SK-N-SH (cell line): Measurements from ENCODE around the gene CARD18. TPM values are rescaled to one million over a fixed set of nuclear protein-coding genes. Genes with fewer than 3 reads are reported as not detected.

Experiments used
- CTCF ChIA-PET: fragments of 300-600, 350-600 bp; formaldehyde crosslinking; extraction: SDS; loops from one replicate; lab custom pipeline; 2021; lab: Yijun Ruan, JAX
- POLR2A ChIA-PET: fragments of 350-600 bp; sonication (Branson Sonifier 250); formaldehyde crosslinking; extraction: SDS; loops from one replicate; lab custom pipeline; 2020; ENCODE audit warnings: antibody characterized with exemption, inconsistent platforms; lab: Yijun Ruan, JAX
- DNase-seq: peaks from one replicate; pipeline ENCODE4 v3.0.0; 2012
- H2AFZ ChIP-seq: fragments of 200-600 bp; sonication (generic); 2 replicates; pipeline ENCODE4 v1.8.1; 2016; ENCODE audit warnings: antibody characterized with exemption, mild to moderate bottlenecking, low read depth
- H3F3A ChIP-seq: fragments of 200-600 bp; sonication (generic); replicated peaks from 2 replicates; pipeline ENCODE3; 2016; ENCODE audit warnings: antibody characterized with exemption, mild to moderate bottlenecking; ENCODE audit not compliant: insufficient read depth
- H3K27ac ChIP-seq, 2 experiments: fragments of 200-500 bp in 1 of 2; fragments of 200-600 bp in 1 of 2; sonication (Bioruptor generic) in 1 of 2; sonication (generic), shearing (Covaris generic) in 1 of 2; 2 replicates each; pipeline versions ENCODE4 v1.5.1 to v1.6.1; 2014 to 2016; ENCODE audit warnings: low read depth in 2 of 2, inconsistent platforms in 1 of 2, low read length in 1 of 2, mild to moderate bottlenecking in 1 of 2, mixed read lengths in 1 of 2
- H3K27me3 ChIP-seq: fragments of 200-600 bp; sonication (generic), shearing (Covaris generic); 2 replicates; pipeline ENCODE4 v1.6.1; 2016; ENCODE audit warnings: mixed run types; ENCODE audit not compliant: insufficient read depth
- H3K36me3 ChIP-seq, 2 experiments: fragments of 200-500 bp in 1 of 2; fragments of 200-600 bp in 1 of 2; sonication (Bioruptor generic) in 1 of 2; sonication (generic) in 1 of 2; replicated peaks in 1 of 2; 2 replicates each; pipeline versions ENCODE3 to v1.5.1; 2014 to 2016; ENCODE audit warnings: low read length in 1 of 2, mild to moderate bottlenecking in 1 of 2; ENCODE audit not compliant: insufficient read depth in 2 of 2, control insufficient read depth in 1 of 2
- H3K4me1 ChIP-seq, 2 experiments: fragments of 200-500 bp in 1 of 2; fragments of 200-600 bp in 1 of 2; sonication (Bioruptor generic) in 1 of 2; sonication (generic), shearing (Covaris generic) in 1 of 2; 2 replicates each; pipeline versions ENCODE4 v1.5.1 to v1.6.1; 2014 to 2016; ENCODE audit warnings: low read depth in 1 of 2, low read length in 1 of 2, mixed run types in 1 of 2; ENCODE audit not compliant: insufficient read depth in 2 of 2, control insufficient read depth in 1 of 2
- H3K4me2 ChIP-seq: fragments of 200-600 bp; sonication (generic), shearing (Covaris generic); 2 replicates; pipeline ENCODE4 v1.6.1; 2017; ENCODE audit warnings: mixed run types
- H3K4me3 ChIP-seq, 2 experiments: fragments of 200-500 bp in 1 of 2; fragments of 200-600 bp in 1 of 2; sonication (Bioruptor generic) in 1 of 2; sonication (generic), shearing (Covaris generic) in 1 of 2; 2 replicates each; pipeline versions ENCODE4 v1.5.1 to v1.8.1; 2014 to 2016; ENCODE audit warnings: low read depth in 2 of 2, inconsistent platforms in 1 of 2, low read length in 1 of 2, mild to moderate bottlenecking in 1 of 2, mixed read lengths in 1 of 2, moderate library complexity in 1 of 2
- H3K79me2 ChIP-seq: fragments of 200-600 bp; sonication (generic); 2 replicates; pipeline ENCODE4 v1.8.1; 2017; ENCODE audit warnings: mild to moderate bottlenecking; ENCODE audit not compliant: insufficient read depth
- H3K9ac ChIP-seq: fragments of 200-600 bp; sonication (generic); 2 replicates; pipeline ENCODE4 v1.6.1; 2017; ENCODE audit warnings: mixed run types
- H3K9me2 ChIP-seq: fragments of 200-600 bp; sonication (generic); 2 replicates; pipeline ENCODE4 v1.6.1; 2017; ENCODE audit warnings: mixed run types
- H3K9me3 ChIP-seq: fragments of 200-600 bp; sonication (generic); 2 replicates; pipeline ENCODE4 v1.6.1; 2017; ENCODE audit warnings: mixed run types, mild to moderate bottlenecking, moderate library complexity
- H4K20me1 ChIP-seq: fragments of 200-600 bp; sonication (generic); 2 replicates; pipeline ENCODE4 v1.6.1; 2017; ENCODE audit warnings: mild to moderate bottlenecking, mixed run types; ENCODE audit not compliant: insufficient read depth
- CHD2 ChIP-seq: fragments of 150-350 bp; IDR thresholded peaks from 2 replicates; pipeline ENCODE4 v1.6.1; 2018; ENCODE audit warnings: low read length; ENCODE audit not compliant: partially characterized antibody
- FOSL2 ChIP-seq: IDR thresholded peaks from 2 replicates; pipeline ENCODE4 v1.4.0; 2012; ENCODE audit warnings: low read depth, mild to moderate bottlenecking, moderate library complexity, borderline replicate concordance
- FOXJ3 ChIP-seq: sonication (generic); formaldehyde crosslinking; IDR thresholded peaks from 2 replicates; pipeline ENCODE4 v1.5.1; 2020; ENCODE audit warnings: mild to moderate bottlenecking, missing genetic modification reagents
- GABPA ChIP-seq: IDR thresholded peaks from 2 replicates; pipeline ENCODE4 v1.4.0; 2012; ENCODE audit warnings: low read depth, mild to moderate bottlenecking
- GATA2 ChIP-seq: sonication (generic); formaldehyde crosslinking; IDR thresholded peaks from 2 replicates; pipeline ENCODE4 v1.5.0; 2020; ENCODE audit warnings: mild to moderate bottlenecking, missing genetic modification reagents
- RCOR1 ChIP-seq: fragments of 150-350 bp; IDR thresholded peaks from 2 replicates; pipeline ENCODE4 v1.6.1; 2017; ENCODE audit warnings: antibody characterized with exemption, low read length
- WGBS: methylation state at CpG from one replicate; pipeline ENCODE4 v1.1.6; 2017; ENCODE audit warnings: low lambda C conversion rate; 5-methylcytosine and 5-hydroxymethylcytosine counted together
- polyA plus RNA-seq, 3 experiments: library from polyadenylated mRNA; depleted of rRNA; stranded (reverse); fragments of >200 nt; gene quantifications; 2 replicates each; pipeline ENCODE4 v1.2.3, GENCODE V29; 2012

The CARD18 gene
- polyA plus RNA-seq, 1 of the 3 experiments (the other 2 are of a cell fraction): not detected

DNA sequence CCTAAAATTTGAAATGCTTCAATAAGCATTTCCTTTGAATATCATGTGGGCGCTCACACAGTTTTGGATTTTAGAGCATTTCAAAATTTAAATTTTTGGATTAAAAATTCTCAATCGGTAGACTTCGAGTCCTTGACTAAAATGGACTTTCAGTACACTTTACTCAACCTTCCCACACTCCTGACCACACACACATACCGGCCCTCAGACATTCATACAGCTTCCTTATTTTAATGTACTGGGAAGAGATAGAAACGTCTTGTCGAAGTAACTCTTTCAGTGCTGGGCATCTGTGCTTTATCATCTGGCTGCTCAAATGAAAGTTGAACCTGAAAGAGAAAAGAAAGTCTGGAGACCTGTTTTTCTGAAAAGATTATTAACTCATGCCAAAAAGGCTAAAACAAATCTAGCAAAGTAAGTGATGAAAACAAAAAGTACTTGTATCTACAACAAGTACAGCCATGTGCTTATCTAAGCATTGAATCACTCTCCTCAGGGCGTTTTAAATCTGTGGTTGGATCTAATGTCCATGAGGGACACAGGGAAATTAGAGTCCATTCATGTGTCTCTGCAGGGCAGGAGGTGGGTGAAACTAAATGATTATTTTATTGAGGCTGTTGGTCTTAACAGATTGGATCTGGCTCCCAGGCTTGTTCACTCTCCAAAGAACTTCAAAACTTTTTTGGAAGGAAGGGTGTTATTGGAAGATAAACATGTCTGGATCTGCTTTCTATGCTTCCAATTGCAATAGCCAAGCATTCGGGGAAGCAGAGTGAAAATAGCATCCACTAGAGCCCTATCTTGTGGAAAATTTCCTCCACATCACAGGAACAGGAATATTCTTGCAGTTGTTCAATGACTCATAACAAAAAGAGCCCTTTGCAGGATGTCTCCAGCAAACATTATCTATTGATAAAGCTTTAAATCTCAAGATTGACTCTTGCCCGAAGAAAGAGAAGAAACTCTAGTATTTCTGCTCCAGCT lies 47.0 kb downstream of the CARD18 start:
- Histone ChIP-seq H3K4me3 (no peak overlapping the region), H3K9ac (no peak overlapping the region), H3K79me2 (no peaks in the 10 kb centered on the region), H3K9me2 (no peaks in the 10 kb centered on the region)
- no peak for DNase-seq
- 43% methylated on average over 9 of the region's 9 CpGs for WGBS
- TF ChIP-seq FOSL2 (no peak), GATA2 (CRISPR knock-in tag) (no peak), FOXJ3 (CRISPR knock-in tag) (no peak), GABPA (no peak), RCOR1 (no peak), CHD2 (no peak)
- TF ChIP-seq, all 33 proteins: peak for 0
- Histone ChIP-seq H4K20me1 (no peaks in the 10 kb centered on the region), H2AFZ (no peak overlapping the region), H3K9me3 (no peaks in the 10 kb centered on the region), H3K4me2 (no peak overlapping the region), H3K27me3 (no peaks in the 10 kb centered on the region), H3F3A (no peaks in the 10 kb centered on the region), H3K27ac (no peak overlapping the region), H3K36me3 (no peaks in the 10 kb centered on the region), H3K4me1 (no peaks in the 10 kb centered on the region)
- ChIA-PET POLR2A (no interaction called here), CTCF (no interaction called here)

Other genes starting within 250 kb of the CARD18 start
- not detected in 2 replicates for gene CASP12, start 241.3 kb downstream of the CARD18 start, polyA plus RNA-seq (2012; rRNA removed)
- gene CASP4, start 171.2 kb downstream of the CARD18 start, polyA plus RNA-seq (2012; rRNA removed): 9.1 and 13.6 TPM in 2 replicates
- not detected in 2 replicates for gene CASP5, start 116.6 kb downstream of the CARD18 start, polyA plus RNA-seq (2012; rRNA removed)
- 0.06 TPM in 1 of 2 replicates, not detected in the other for gene CASP1, start 104.6 kb downstream of the CARD18 start, polyA plus RNA-seq (2012; rRNA removed)
- not detected in 2 replicates for gene CARD16, start 94.4 kb downstream of the CARD18 start, polyA plus RNA-seq (2012; rRNA removed)